ENCODE measurements around the gene VAV2.

VAV2 gene

DNA sequence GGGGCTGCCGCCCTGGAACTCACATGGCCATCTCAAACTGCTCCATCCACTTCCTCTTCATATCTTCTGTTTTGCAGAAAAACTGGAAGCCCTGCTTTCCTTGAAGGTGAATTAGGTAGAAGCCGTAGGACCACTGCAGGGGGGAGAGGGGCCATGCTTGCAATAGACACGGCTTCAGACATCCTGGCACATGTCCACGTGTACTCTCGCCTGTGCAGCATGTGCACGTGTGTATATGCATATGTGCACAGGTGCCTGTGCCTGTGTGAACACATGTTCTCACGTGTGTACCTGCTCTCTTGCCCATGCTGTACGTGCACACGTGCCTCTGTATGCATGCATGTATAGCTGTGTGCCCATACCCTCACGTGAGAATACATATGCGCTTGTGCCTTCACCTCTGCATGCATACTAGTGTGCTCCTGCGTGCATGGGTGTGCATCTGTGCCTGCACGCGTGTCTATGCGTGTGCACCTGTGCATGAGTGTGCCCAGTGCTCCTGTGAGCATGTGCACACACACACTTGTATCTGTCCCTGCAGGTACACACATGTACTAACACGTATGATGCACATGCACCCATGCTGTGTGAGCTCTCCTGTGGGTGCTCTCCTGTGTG, 206.3 kb downstream of the VAV2 start:
- DNase-seq = no peak

- no peak for DNase-seq
These were observed 207.2 kb downstream of the VAV2 start for GRCh38 chr9:133784731-133785561.

DNA sequence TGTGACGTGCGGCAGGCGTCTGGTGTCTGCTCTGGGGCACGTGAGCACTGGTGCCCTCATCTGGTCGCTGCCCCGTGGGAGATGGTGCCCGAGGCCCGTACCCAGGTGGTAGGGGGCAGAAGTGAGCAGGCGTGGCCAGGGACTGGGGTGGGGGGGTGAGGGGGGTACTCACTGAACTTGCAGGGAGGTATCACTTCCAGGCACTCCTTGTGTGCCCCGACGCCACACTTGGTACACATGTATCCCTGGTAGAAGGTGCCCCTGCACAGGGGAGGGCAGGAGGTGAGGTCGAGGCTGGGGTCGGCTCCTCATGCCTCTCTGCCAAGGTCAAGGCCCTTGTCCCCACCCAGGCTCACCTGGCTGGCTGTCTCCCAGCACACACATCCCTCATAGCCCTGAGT, 208.8 kb downstream of the VAV2 start:
- DNase-seq = no peak

DNA sequence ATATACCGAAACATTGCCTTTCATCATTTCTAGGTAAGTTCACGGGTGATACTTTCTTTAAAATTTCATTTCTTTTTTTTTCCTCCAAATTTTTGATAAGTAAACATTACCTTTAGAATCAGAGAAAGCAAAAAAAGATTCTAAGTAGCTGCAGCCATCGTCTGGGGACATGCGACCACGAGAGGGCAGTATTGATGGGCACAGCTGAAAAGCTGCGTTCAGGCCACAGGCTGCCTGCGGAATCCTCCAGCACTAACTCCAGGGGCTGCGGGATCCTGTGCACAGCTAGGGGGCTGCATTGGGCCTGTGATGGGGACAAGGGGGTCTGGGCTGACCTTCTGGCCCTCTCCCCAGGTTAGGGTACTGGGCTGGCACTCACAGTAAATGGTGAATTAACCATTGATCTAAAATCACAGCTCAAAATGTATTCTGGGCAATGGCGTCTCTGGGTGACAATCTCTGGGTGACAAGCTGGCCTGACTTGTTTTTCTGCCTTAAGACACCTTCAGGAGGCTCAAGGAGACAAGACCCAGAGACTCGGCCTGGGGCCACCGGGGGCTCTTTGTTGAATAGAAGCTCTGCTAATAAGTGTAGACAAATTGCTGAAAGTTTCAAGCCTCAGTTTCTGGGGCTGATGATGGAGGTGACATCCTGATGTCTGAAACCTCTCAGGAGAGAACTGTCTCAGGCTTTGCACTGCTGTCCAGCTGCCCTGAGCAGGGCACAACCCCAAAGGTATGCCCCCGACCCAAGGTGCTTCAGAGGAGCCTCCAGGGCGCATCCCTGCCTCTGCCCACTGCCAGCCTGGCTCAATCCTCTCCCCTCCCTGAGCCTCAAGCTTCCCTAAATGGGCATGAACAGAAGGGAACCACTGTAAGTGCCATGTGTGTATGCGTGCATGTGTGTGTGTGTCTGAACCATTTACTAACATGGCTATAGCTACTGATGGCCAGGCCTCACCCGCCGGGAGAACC, 209.7 kb downstream of the VAV2 start:
- DNase-seq = peak in 44 of 51 donors; percentile 9 to 81 (median 52)

DNA sequence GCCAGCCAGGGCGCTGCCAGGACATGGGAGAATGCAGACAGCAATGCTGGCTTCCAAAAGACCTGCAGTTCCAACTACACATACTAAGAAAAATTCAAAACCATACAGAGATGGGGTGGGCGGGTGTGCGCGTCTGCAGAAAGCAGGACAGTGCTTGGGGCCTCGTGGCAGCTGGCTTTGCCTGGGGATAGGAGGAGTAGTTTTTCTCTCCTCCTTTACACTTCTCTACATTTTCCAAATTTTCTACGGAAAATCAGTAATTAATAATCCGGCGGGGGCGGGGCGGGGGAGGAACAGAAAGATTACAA, 210.3 kb downstream of the VAV2 start:
- no peak for DNase-seq

DNA sequence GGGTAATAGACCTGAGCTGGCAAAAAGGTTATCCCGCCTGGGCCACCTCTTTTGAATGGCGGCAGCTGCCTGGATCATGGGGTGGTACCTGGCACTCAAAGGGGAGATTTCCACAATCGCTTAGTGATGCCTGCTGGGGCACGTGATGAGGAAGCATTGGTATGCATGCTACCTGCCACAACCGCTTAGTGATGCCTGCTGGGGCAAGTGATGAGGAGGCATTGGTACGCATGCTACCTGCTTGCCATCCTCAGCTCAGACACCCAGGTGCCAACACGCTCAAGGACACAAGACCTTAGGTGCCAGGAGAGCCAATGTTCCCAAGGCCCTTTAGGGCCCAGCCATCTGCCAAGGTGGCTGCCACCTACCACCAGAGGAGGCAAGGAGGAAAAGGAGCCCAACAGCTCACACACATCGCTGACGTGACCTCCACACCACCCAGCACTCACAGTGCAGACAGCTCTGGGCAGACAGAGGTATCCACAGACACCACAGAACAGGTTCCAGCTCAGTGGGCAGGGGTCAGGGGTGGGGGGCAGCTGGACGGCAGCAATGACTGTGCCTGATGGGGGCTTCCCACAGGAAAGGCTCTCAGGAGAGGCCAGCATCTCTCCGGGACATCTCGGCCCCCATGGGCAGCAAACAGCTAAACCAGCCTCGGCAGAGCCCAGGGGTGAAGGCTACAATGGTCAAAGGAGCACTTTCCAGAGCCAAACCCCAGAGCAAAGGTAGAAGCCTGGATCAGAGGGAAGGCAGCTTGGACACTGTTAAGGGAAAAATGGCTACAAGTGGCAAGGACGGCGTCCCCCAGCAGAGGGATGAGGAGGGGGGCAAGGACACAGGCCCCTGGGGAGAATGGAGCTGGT, 210.9 kb downstream of the VAV2 start:
- no peak for DNase-seq

GRCh38 chr9:133780404-133780945, 211.6 kb downstream of the VAV2 start:
- DNase-seq = no peak

GRCh38 chr9:133779516-133780403, 212.4 kb downstream of the VAV2 start:
- no peak for DNase-seq

- DNase-seq = no peak
These were observed 213.0 kb downstream of the VAV2 start for GRCh38 chr9:133779081-133779480.

DNA sequence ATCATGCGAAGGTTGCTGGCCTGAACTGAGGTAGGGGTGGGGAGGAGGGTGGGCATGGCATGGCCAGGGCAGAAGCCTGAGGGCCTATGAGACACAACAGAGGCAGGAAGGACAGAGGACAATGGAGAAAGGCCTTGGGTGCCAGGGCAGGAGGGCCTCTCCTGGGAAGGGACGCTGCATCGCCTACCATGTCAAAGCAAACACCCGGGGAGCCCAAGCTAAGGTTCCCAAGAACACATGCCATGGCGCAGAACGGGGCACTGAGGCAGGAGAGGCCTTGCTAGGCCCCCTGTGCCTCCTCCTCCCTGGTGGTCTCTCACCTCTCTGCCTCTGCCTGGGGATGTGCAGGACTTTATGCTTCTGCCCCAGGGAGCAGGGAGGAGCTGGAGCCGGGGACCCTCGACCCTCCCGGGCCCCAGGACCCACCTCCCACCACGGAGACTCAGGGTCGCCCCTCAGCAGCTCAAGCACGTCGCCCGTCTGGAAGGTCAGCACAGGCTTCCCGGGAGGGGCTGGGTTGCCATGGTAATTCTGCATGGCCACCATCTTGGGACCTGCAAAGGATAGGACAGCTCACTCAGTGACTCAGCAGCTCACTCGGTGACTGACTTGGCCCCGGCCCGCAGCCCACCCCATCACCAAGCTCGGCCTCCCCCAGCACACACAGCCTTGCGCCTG, 213.6 kb downstream of the VAV2 start:
- DNase-seq = no peak

DNA sequence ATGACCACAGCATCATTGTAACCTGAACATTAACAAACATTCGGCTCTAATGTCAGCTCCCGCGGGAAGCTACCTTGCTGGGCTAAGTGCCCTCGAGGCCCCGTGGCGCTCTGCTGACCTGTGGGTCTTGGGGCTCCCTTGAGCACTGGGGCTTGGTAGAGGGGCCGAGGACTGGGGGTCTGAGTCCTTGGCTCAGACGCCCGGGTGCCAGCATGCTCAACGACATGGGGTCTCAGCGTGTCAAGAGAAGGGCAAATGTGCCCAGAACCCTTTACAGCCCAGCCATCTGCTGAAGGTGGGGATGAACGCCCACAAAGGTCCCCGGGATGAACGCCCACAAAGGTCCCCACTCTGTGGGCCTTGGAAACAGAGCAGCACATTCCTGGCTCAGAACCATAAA, 214.3 kb downstream of the VAV2 start:
- no peak for DNase-seq

GRCh38 chr9:133777068-133777791, 214.9 kb downstream of the VAV2 start:
- DNase-seq = no peak

- no peak for DNase-seq
These were observed 215.9 kb downstream of the VAV2 start for GRCh38 chr9:133775951-133776905.

DNA sequence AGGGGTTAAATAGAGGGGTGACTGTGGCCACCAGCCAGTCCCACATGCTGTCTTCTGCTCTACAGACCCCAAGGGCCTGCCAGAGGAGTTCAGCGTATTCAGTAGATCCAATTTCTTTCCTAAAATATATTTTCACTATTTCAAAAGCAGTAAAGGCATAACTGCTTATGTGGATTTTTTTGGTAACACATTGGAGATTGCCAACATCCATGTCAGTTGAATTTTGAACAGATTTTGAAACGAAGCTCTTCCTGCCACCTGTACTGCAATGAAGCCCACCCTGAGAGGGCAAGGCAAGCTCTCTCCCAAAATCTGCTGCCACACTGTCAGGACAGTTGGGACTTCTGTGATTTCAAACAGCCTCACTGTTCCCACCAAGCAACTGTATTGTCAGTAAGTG, 216.8 kb downstream of the VAV2 start:
- DNase-seq = no peak

GRCh38 chr9:133774799-133775198, 217.3 kb downstream of the VAV2 start:
- DNase-seq = no peak

DNA sequence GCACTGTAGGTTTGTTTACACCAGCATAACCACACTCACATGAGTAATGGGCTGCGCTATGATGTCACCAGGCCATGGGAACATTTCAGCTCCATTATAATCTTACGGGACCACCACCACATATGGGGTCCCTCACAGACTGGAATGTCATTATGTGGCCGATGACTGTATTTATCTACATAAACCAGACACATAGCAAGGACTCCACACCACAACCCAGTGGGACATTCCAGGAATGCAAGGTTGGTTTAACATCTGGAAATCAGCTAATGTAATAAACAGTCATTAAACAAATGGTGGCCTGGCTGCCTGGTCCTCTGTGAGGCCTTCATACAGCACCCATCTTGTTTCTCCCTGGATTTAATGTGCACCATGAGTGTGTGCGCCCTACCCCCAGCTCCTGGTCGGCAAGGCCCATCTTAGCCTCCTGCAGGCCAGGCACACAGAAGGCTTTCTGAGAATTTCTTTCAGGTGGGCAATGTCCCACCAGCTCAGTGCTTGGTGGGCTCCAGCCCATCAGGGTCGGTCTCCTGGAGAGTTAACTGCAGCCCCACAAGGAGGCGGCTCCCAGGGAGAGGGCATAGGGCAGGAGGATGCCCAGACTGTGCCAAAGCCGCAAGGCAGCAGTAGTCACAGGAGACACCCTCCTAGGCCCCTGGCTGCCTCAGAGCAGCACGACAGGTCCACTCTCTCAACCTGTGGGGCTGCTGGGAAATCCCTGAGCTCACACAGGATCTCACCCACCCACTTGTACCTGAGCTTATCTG, 218.1 kb downstream of the VAV2 start:
- DNase-seq = no peak

DNA sequence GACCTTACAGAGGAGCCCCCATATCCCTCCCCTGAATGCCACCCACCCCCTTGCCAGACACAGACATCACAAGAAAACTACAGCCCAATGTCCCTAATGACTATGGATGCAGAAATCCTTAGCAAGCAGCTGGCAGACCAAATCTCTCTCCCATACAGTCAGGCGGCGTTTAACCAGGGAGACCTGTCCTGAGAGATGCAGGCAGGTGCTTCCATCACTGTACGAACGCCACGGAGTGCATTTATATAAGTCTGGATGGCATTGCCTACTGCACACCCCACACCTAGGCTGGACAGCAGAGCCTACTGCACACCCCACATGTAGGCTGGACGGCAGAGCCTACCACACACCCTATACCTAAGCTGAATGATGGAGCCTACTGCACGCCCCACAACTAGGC, 219.5 kb downstream of the VAV2 start:
- DNase-seq = no peak
